Measurements from ENCODE around the gene PITPNC1. TPM values are rescaled to one million over a fixed set of nuclear protein-coding genes. Genes with fewer than 3 reads are reported as not detected.
"Not testable (repeated sequence)": the region's sequence is repeated elsewhere in the genome, so short reads cannot be mapped to it uniquely, and the experiment has no call there.

PITPNC1 gene
- total RNA-seq, 6 donors from 2014 or later = 8.5 to 23.3 (median 13.7) TPM

DNA sequence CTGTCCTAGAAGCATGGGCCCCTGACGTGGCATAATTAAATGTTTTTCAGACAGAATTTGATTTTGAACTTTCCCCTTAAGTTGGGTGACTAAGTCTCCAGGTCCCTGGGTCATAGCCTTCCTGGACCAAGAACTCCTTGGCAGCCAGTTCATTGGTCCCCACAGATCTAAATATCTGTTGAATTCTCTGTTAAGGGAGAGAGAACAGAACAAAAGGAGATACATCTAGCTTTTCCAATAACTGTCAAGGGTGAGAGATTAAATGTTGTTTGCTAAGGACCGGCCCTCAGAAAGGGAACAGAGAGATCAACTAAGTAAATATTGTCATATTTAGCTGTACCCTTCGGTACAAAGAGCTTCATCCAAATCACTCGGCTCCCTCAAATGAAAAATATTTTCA lies 262.5 kb downstream of the PITPNC1 start:
- TF ChIP-seq, protein P1, sequence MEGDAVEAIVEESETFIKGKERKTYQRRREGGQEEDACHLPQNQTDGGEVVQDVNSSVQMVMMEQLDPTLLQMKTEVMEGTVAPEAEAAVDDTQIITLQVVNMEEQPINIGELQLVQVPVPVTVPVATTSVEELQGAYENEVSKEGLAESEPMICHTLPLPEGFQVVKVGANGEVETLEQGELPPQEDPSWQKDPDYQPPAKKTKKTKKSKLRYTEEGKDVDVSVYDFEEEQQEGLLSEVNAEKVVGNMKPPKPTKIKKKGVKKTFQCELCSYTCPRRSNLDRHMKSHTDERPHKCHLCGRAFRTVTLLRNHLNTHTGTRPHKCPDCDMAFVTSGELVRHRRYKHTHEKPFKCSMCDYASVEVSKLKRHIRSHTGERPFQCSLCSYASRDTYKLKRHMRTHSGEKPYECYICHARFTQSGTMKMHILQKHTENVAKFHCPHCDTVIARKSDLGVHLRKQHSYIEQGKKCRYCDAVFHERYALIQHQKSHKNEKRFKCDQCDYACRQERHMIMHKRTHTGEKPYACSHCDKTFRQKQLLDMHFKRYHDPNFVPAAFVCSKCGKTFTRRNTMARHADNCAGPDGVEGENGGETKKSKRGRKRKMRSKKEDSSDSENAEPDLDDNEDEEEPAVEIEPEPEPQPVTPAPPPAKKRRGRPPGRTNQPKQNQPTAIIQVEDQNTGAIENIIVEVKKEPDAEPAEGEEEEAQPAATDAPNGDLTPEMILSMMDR (IDR thresholded peaks at IDR 0.05) = no peak
- TF ChIP-seq POLR2AphosphoS5 (IDR thresholded peaks at IDR 0.05) (no peak), EP300 (IDR thresholded peaks at IDR 0.05) (no peak), POLR2A (IDR thresholded peaks at IDR 0.05) (no peak)
- Histone ChIP-seq H3K36me3 (peaks cover 0 to 3% (median 0%) of the 10 kb centered on the region in 4 donors), H3K4me1 (peaks cover 0 to 20% (median 9%) of the 10 kb centered on the region in 4 donors), H3K4me3 (no peak overlapping the region), H3K27ac (no peak overlapping the region), H3K9me3 (no peaks in the 10 kb centered on the region), H3K27me3 (no peaks in the 10 kb centered on the region)
- 55 to 69% methylated on average over 4 of the region's 4 CpGs for WGBS, 2 donors
- no peak for DNase-seq
- ATAC-seq (ENCODE audit: low FRiP score in 2 of 2) = no peak

DNA sequence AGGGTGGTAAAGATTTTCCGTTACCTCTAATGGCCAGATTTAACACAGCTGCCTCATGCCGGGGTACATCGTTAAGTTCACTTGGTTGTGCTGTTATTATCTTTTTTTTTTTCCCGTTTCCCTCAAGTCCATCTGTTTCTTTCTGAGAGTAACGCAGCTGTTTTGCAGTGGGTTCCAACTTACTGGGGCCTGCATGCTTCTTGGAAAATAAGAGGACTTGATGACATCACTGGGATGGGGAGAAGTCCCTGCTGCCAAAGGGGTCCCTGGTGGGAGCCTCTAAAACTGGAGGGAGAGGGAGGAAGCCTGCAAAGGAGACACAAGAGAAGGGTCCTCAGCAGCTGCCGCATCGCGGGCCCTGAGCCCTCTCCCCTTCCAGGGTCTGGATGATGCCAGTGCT lies 262.9 kb downstream of the PITPNC1 start:
- peaks cover 0 to 3% (median 0%) of the 10 kb centered on the region in 4 donors for H3K36me3 ChIP-seq
- WGBS, 2 donors = 84 to 91% methylated on average over 8 of the region's 8 CpGs
- peaks cover 0 to 20% (median 9%) of the 10 kb centered on the region in 4 donors for H3K4me1 ChIP-seq
- ATAC-seq (ENCODE audit: low FRiP score in 2 of 2) (no peak), DNase-seq (no peak)
- no peaks in the 10 kb centered on the region for H3K9me3 ChIP-seq
- no peak overlapping the region for H3K4me3 ChIP-seq
- TF ChIP-seq, protein P1 (IDR thresholded peaks at IDR 0.05) = no peak
- TF ChIP-seq POLR2AphosphoS5 (IDR thresholded peaks at IDR 0.05) (no peak), POLR2A (IDR thresholded peaks at IDR 0.05) (no peak), EP300 (IDR thresholded peaks at IDR 0.05) (no peak)
- H3K27me3 ChIP-seq = no peaks in the 10 kb centered on the region
- H3K27ac ChIP-seq = no peak overlapping the region

DNA sequence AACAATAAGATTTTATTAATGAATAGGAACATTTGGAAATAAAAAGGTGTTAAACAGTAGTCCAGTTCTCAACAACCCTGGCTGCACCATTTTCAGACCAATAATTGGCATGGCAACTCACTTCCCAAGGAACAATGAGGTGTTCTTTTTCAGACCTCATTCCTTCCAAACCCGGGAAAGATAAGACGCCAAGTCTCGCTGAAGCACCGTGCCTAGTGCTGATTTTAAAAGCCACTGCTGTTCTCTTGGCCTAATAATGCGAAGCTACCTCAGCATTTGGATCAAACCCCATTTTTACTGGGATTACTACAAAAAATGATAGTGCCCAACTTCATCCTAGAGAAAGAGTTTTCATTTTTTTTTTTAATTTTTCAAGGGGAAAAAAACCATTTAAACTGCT lies 265.4 kb downstream of the PITPNC1 start:
- Histone ChIP-seq H3K4me1 (peaks cover 0 to 11% (median 3%) of the 10 kb centered on the region in 4 donors), H3K9me3 (no peaks in the 10 kb centered on the region), H3K27ac (no peak overlapping the region), H3K27me3 (no peaks in the 10 kb centered on the region), H3K36me3 (no peaks in the 10 kb centered on the region), H3K4me3 (no peak overlapping the region)
- TF ChIP-seq, protein P1 (IDR thresholded peaks at IDR 0.05) = no peak
- TF ChIP-seq POLR2A (IDR thresholded peaks at IDR 0.05) (no peak), EP300 (IDR thresholded peaks at IDR 0.05) (no peak)
- no peak for ATAC-seq (ENCODE audit: low FRiP score in 2 of 2)
- WGBS, 2 donors = 88 to 92% methylated on average over 5 of the region's 5 CpGs
- DNase-seq = no peak

DNA sequence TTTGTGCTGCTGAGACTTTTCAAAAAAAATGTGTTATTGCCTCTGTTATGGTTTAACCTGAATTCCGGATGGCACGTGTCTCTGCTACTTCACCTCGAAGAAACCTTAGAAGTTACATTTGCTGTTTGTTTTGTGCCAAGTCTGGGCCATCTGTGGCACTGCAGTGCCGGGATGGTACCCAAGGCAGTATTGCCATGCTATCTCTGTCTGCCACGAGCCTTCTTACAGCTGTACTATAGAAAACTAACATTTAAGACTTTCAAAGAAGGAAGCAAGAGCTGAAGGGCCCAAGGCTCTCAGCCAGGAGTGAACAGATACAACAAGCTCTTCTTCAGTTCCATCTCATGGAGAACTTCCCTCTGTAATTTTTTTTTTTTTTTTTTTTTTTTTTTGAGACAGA lies 267.0 kb downstream of the PITPNC1 start:
- 96 to 97% methylated on average over 5 of the region's 5 CpGs for WGBS, 2 donors
- Histone ChIP-seq H3K27me3 (no peaks in the 10 kb centered on the region), H3K36me3 (no peaks in the 10 kb centered on the region), H3K4me3 (no peak overlapping the region), H3K27ac (no peak overlapping the region), H3K9me3 (no peaks in the 10 kb centered on the region), H3K4me1 (peaks cover 0 to 2% (median 0%) of the 10 kb centered on the region in 4 donors)
- no peak for DNase-seq
- ATAC-seq (ENCODE audit: low FRiP score in 2 of 2) = no peak
- TF ChIP-seq POLR2A (IDR thresholded peaks at IDR 0.05) = no peak
- no peak for TF ChIP-seq POLR2AphosphoS5 (IDR thresholded peaks at IDR 0.05)
- TF ChIP-seq, protein P1 (IDR thresholded peaks at IDR 0.05) = no peak
- TF ChIP-seq EP300 (IDR thresholded peaks at IDR 0.05) = no peak

DNA sequence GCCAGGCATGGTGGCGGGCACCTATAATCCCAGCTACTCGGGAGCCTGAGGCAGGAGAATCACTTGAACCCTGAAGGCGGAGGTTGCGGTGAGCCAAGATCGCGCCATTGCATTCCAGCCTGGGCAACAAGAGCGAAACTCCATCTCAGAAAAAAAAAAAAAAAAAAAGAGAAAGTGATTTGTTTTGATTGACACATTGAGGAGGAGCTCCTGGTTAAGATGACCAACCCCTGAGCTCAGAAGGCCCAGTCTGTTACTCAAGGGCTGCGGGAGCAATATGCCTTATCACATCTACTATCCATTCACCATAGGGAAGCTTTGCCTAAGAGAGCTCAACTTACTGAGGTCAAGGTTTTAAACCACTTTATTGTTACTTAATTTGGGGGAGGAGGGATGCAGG lies 268.1 kb downstream of the PITPNC1 start:
- WGBS, 2 donors = 99% methylated on average over 8 of the region's 8 CpGs
- H3K4me1 ChIP-seq = not testable (repeated sequence)

More for the DNA sequence above, 268.1 kb downstream of the PITPNC1 start:
- not testable (repeated sequence) for H3K9me3 ChIP-seq; H3K27ac ChIP-seq; H3K4me3 ChIP-seq; DNase-seq; ATAC-seq (ENCODE audit: low FRiP score in 2 of 2); H3K36me3 ChIP-seq; H3K27me3 ChIP-seq

Measured in upper lobe of left lung (tissue), 6 donors.